HepG2 (cell line): ENCODE results near the gene TTC4. TPM values are rescaled to one million over a fixed set of nuclear protein-coding genes. Genes with fewer than 3 reads are reported as not detected.

Source experiments
- ATAC-seq: fragments of 200-7000 bp; cut with Tn5 transposase; 3 replicates; pipeline ENCODE4 v1.9.1; 2020; ENCODE audit warnings: mild to moderate bottlenecking, moderate library complexity
- BruUV-seq: library from RNA; stranded (reverse); fragments of 400-500 nt; replicated peaks from 2 replicates; lab custom pipeline; 2021; lab: Mats Ljungman, UMichigan
- CTCF ChIA-PET: fragments of 300-600 bp; formaldehyde crosslinking; extraction: SDS; loops from one replicate; lab custom pipeline; 2021; ENCODE audit warnings: low total read pairs, inconsistent platforms, low intra/inter-chr PET ratio; lab: Yijun Ruan, JAX
- POLR2A ChIA-PET: fragments of 350-600 bp; sonication (Branson Sonifier 250); formaldehyde crosslinking; loops from one replicate; lab custom pipeline; 2020; ENCODE audit warnings: antibody characterized with exemption, inconsistent platforms; lab: Yijun Ruan, JAX
- DNase-seq: peaks from one replicate; pipeline ENCODE4 v3.0.0-alpha.2; 2015; ENCODE audit warnings: low spot score
- FAIRE-seq: peaks from 3 replicates; lab custom pipeline; 2011; peaks lifted over from hg19 to GRCh38; lab: Jason Lieb, UNC
- H2AFZ ChIP-seq: one replicate; pipeline ENCODE4 v1.6.1; 2011; ENCODE audit warnings: low read length, inconsistent platforms
- H3K27ac ChIP-seq: fragments of 300-600 bp; 3 replicates; pipeline ENCODE4 v1.8.0; 2011; ENCODE audit warnings: mixed run types, mild to moderate bottlenecking, mixed read lengths, low read length, inconsistent platforms; ENCODE audit not compliant: insufficient read depth; ENCODE audit errors: extremely low read length
- H3K27me3 ChIP-seq, 2 experiments: fragments of 200-600 bp in 1 of 2; 2 replicates in 1 of 2; 3 replicates in 1 of 2; pipeline versions ENCODE4 v1.6.0 to v1.8.0; 2011; ENCODE audit warnings: low read length in 2 of 2, mild to moderate bottlenecking in 2 of 2, moderate library complexity in 2 of 2, inconsistent platforms in 1 of 2; ENCODE audit not compliant: insufficient read depth in 2 of 2, control insufficient read depth in 1 of 2
- H3K36me3 ChIP-seq, 2 experiments: fragments of 200-600 bp in 1 of 2; replicated peaks in 1 of 2; 2 replicates in 1 of 2; 3 replicates in 1 of 2; pipeline versions ENCODE4 v1.5.1 to v1.8.0; 2011; ENCODE audit warnings: low read length in 2 of 2, inconsistent platforms in 1 of 2; ENCODE audit not compliant: insufficient read depth in 2 of 2, control insufficient read depth in 1 of 2
- H3K4me1 ChIP-seq: 2 replicates; pipeline ENCODE4 v1.5.1; 2012; ENCODE audit warnings: low read length, inconsistent platforms; ENCODE audit not compliant: insufficient read depth
- H3K4me2 ChIP-seq: 2 replicates; pipeline ENCODE4 v1.6.0; 2011; ENCODE audit warnings: low read depth, low read length, inconsistent platforms
- H3K4me3 ChIP-seq, 3 experiments: fragments of 200-600 bp in 1 of 3; sonication (generic), shearing (Covaris generic) in 1 of 3; replicated peaks in 1 of 3; 2 replicates each; pipeline ENCODE4 v1.5.1; 2011 to 2016; ENCODE audit warnings: low read length in 3 of 3, inconsistent platforms in 2 of 3, low read depth in 2 of 3, mild to moderate bottlenecking in 2 of 3, control low read depth in 1 of 3, mixed read lengths in 1 of 3; ENCODE audit not compliant: insufficient read depth in 1 of 3
- H3K79me2 ChIP-seq: one replicate; pipeline ENCODE4 v1.6.1; 2011; ENCODE audit warnings: low read length, inconsistent platforms; ENCODE audit not compliant: insufficient read depth
- H3K9ac ChIP-seq: 2 replicates; pipeline ENCODE4 v1.6.0; 2011; ENCODE audit warnings: mild to moderate bottlenecking, low read depth, low read length, inconsistent platforms; ENCODE audit not compliant: insufficient read depth
- H3K9me3 ChIP-seq: 2 replicates; pipeline ENCODE4 v1.5.1; 2012; ENCODE audit warnings: mild to moderate bottlenecking, low read length
- H4K20me1 ChIP-seq: 2 replicates; pipeline ENCODE4 v1.6.0; 2011; ENCODE audit warnings: inconsistent platforms, mild to moderate bottlenecking, low read length, moderate library complexity; ENCODE audit not compliant: insufficient read depth
- CBX5 ChIP-seq: sonication (generic); formaldehyde crosslinking; IDR thresholded peaks from 2 replicates; pipeline ENCODE4 v1.4.0; 2020; ENCODE audit warnings: missing genetic modification reagents, borderline replicate concordance
- FOSL2 ChIP-seq: sonication (generic); formaldehyde crosslinking; IDR thresholded peaks from 2 replicates; pipeline ENCODE4 v1.4.0; 2020; ENCODE audit warnings: missing genetic modification reagents
- FOXM1 ChIP-seq: sonication (generic); formaldehyde crosslinking; IDR thresholded peaks from 2 replicates; pipeline ENCODE4 v1.5.0; 2020; ENCODE audit warnings: missing genetic modification reagents
- HOXA5 ChIP-seq: sonication (generic); formaldehyde crosslinking; IDR thresholded peaks from 2 replicates; pipeline ENCODE4 v1.4.0; 2020; ENCODE audit warnings: missing genetic modification reagents
- KDM5B ChIP-seq: sonication (generic); formaldehyde crosslinking; IDR thresholded peaks from 2 replicates; pipeline ENCODE4 v1.4.0; 2020; ENCODE audit warnings: missing genetic modification reagents, mild to moderate bottlenecking, borderline replicate concordance
- MTF2 ChIP-seq: sonication (generic); formaldehyde crosslinking; IDR thresholded peaks from 2 replicates; pipeline ENCODE4 v1.5.0; 2020; ENCODE audit warnings: missing genetic modification reagents, borderline replicate concordance
- NFE2L1 ChIP-seq: sonication (generic); formaldehyde crosslinking; IDR thresholded peaks from 2 replicates; pipeline ENCODE4 v1.4.0; 2020; ENCODE audit warnings: missing genetic modification reagents, mild to moderate bottlenecking, borderline replicate concordance
- PAWR ChIP-seq: sonication (generic); formaldehyde crosslinking; IDR thresholded peaks from 2 replicates; pipeline ENCODE4 v1.4.0; 2020; ENCODE audit warnings: missing genetic modification reagents, mild to moderate bottlenecking, borderline replicate concordance
- SNRNP70 ChIP-seq: fragments of 200-400 bp; formaldehyde crosslinking; IDR thresholded peaks from 2 replicates; pipeline ENCODE4 v1.6.1; 2017; ENCODE audit warnings: mild to moderate bottlenecking, low read depth, low read length, moderate library complexity
- TCF12 ChIP-seq, 2 experiments: fragments of 450-650 bp in 1 of 2; sonication (generic) in 1 of 2; formaldehyde crosslinking in 1 of 2; IDR thresholded peaks; 2 replicates each; pipeline versions ENCODE4 v1.6.1 to v1.8.0; 2017 to 2022; ENCODE audit warnings: antibody characterized with exemption in 1 of 2, mild to moderate bottlenecking in 1 of 2, missing genetic modification reagents in 1 of 2, moderate library complexity in 1 of 2
- ZNF251 ChIP-seq: sonication (generic); formaldehyde crosslinking; IDR thresholded peaks from 2 replicates; pipeline ENCODE4 v1.9.0; 2021; ENCODE audit warnings: mild to moderate bottlenecking, missing genetic modification reagents
- ZNF558 ChIP-seq: sonication (generic); formaldehyde crosslinking; IDR thresholded peaks from 2 replicates; pipeline ENCODE4 v1.9.0; 2022; ENCODE audit warnings: mild to moderate bottlenecking, missing genetic modification reagents, borderline replicate concordance
- ZNF577 ChIP-seq: sonication (generic); formaldehyde crosslinking; IDR thresholded peaks from 2 replicates; pipeline ENCODE4 v1.4.0; 2020; ENCODE audit warnings: mild to moderate bottlenecking, low read depth, missing genetic modification reagents, borderline replicate concordance
- ZNF616 ChIP-seq: sonication (generic); formaldehyde crosslinking; IDR thresholded peaks from 2 replicates; pipeline ENCODE4 v1.5.0; 2020; ENCODE audit warnings: low read depth, mild to moderate bottlenecking, missing genetic modification reagents
- ZNF619 ChIP-seq: sonication (generic); formaldehyde crosslinking; IDR thresholded peaks from 2 replicates; pipeline ENCODE4 v1.4.0; 2020; ENCODE audit warnings: mild to moderate bottlenecking, missing genetic modification reagents
- WGBS: methylation state at CpG from one replicate; pipeline ENCODE4 v1.1.6; 2017; ENCODE audit warnings: low lambda C conversion rate; 5-methylcytosine and 5-hydroxymethylcytosine counted together
- in situ Hi-C: cut with HindIII; loops from 2 replicates; pipeline ENCODE4 v1.10.0; 2017; ENCODE audit warnings: low pct_unique_long_range_greater_than_20kb; ENCODE audit not compliant: extremely low pct_ligation_motif_present
- intact Hi-C: fragments of 100-400 bp; cut with micrococcal nuclease; formaldehyde crosslinking; loops from one replicate; pipeline ENCODE4 v1.10.0; 2022; ENCODE audit not compliant: unreplicated experiment
- polyA plus RNA-seq, 8 experiments: library from polyadenylated mRNA; depleted of rRNA in 3 of 8; stranded (reverse) in 7 of 8; unstranded in 1 of 8; fragments of >200 nt; fragmentation: Illumina TruSeq in 4 of 8; extraction: Trizol in 4 of 8; gene quantifications; 2 replicates each; pipeline versions ENCODE4 v1.2.1 to v1.2.3, GENCODE V29; 2011 to 2016; ENCODE audit warnings: low read depth in 4 of 8, missing spikeins in 1 of 8, mixed read lengths in 1 of 8; ENCODE audit not compliant: insufficient read depth in 1 of 8
- total RNA-seq, 5 experiments: library from RNA; depleted of rRNA; stranded (reverse); fragments of >200 nt; fragmentation: Illumina TruSeq; extraction: Trizol; gene quantifications; 2 replicates each; pipeline ENCODE4 v1.2.3, GENCODE V29; 2016; ENCODE audit warnings: low read depth in 1 of 5
- TF ChIP-seq, protein P1 (sequence below): sonication (generic); formaldehyde crosslinking; IDR thresholded peaks from 2 replicates; pipeline ENCODE4 v1.5.1; 2020; ENCODE audit warnings: missing genetic modification reagents, mild to moderate bottlenecking, borderline replicate concordance
- TF ChIP-seq, protein P2 (sequence below): sonication (generic); formaldehyde crosslinking; IDR thresholded peaks from 2 replicates; pipeline ENCODE4 v1.8.1; 2023; ENCODE audit warnings: missing genetic modification reagents, inconsistent platforms, borderline replicate concordance

TTC4 gene
- total and polyA plus RNA-seq, 2 of the 13 experiments (the other 11 are each of a cell fraction or from before 2014, with no cell fraction given) = 13.1 to 24.7 TPM

DNA sequence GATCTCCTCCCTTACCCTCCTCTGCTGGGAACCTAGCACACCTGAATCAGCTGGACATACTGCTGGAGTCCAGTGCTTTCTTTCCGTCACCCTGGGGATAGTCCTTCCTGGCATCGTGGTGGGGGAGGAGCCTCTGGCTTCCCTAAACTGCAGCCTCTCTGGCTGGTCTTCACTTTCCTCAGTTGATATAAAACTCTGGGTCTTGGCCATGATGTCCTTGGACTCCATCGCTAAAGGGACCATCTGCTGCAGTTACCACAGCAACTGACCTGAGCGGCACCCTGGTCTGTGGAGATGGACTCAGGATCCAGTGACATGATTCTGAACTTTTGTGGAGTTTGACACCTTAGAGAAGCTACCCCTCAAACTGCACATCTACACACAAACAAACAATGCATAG is 25.9 kb downstream of the TTC4 start:
- Histone ChIP-seq H3K36me3 (peaks cover 35 to 56% of the 10 kb centered on the region in 2 experiments), H3K4me3 (no peak overlapping the region), H3K9ac (no peak overlapping the region), H4K20me1 (peaks cover 2% of the 10 kb centered on the region; the same call in 1 of the 2 replicates), H3K79me2 (no peaks in the 10 kb centered on the region), H3K4me1 (no peaks in the 10 kb centered on the region), H3K4me2 (no peak overlapping the region), H3K27ac (no peak overlapping the region), H3K27me3 (no peaks in the 10 kb centered on the region), H2AFZ (no peak overlapping the region), H3K9me3 (no peaks in the 10 kb centered on the region)
- no peak for ATAC-seq
- DNase-seq = no peak
- TF ChIP-seq ZNF616 (no peak), KDM5B (CRISPR knock-in tag) (no peak), SNRNP70 (no peak), NFE2L1 (CRISPR knock-in tag) (no peak), MTF2 (CRISPR knock-in tag) (no peak), FOSL2 (no peak), HOXA5 (CRISPR knock-in tag) (no peak), FOXM1 (CRISPR knock-in tag) (no peak), ZNF558 (CRISPR knock-in tag) (no peak), ZNF251 (CRISPR knock-in tag) (no peak), ZNF577 (CRISPR knock-in tag) (no peak), ZNF619 (no peak), PAWR (CRISPR knock-in tag) (no peak), CBX5 (no peak), TCF12 (IDR thresholded peaks at IDR 0.05) (no peak), TCF12 (CRISPR knock-in tag; IDR thresholded peaks at IDR 0.05) (no peak)
- TF ChIP-seq, protein P1, sequence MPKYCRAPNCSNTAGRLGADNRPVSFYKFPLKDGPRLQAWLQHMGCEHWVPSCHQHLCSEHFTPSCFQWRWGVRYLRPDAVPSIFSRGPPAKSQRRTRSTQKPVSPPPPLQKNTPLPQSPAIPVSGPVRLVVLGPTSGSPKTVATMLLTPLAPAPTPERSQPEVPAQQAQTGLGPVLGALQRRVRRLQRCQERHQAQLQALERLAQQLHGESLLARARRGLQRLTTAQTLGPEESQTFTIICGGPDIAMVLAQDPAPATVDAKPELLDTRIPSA = no peak
- TF ChIP-seq, protein P2, sequence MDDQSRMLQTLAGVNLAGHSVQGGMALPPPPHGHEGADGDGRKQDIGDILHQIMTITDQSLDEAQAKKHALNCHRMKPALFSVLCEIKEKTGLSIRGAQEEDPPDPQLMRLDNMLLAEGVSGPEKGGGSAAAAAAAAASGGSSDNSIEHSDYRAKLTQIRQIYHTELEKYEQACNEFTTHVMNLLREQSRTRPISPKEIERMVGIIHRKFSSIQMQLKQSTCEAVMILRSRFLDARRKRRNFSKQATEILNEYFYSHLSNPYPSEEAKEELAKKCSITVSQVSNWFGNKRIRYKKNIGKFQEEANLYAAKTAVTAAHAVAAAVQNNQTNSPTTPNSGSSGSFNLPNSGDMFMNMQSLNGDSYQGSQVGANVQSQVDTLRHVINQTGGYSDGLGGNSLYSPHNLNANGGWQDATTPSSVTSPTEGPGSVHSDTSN (CRISPR knock-in tag) = no peak
- FAIRE-seq = no peak
- WGBS = 96% methylated on average over 4 of the region's 4 CpGs
- no TSS peak for BruUV-seq
- intact Hi-C loops (no loop called here), in situ Hi-C loops (no loop called here)
- ChIA-PET CTCF (no interaction called here), POLR2A (no interaction called here)
